ENCODE measurements around the gene TSPAN15.

Gene TSPAN15

DNA sequence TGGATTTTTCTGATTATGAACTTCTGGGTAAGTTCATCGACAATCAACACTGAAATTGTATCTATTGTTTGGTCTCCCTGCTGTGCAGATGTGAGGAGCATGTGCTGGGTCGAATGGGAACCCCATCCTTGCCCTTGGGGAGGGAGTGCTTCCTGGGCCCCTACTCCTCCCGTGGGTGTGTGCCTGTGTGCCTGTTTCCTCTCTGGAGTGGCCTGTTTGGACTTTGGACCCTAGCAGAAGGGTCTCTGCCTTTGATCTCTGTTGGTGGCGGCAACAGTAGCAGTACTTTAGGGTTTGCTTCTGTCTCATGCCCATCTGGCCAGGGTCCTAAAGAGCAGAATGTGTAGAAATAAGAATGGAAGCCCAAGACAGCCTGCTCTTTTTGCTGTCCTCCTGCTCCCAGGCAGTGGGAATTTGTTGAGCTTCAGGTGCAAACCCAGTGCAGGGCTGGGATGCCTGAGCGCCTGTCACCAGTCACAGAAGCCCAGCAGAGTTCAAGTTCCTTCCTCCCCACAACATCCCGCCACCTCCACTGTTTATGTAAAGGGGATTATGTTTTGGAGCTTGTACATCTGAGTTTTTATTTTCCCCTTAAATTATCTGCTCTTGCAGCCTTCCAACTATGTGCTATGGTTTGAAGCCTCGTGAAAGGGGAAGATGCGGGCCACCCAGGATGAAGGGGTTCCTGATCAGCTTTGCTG is 33.1 kb upstream of the TSPAN15 start:
- DNase-seq, result no peak

DNA sequence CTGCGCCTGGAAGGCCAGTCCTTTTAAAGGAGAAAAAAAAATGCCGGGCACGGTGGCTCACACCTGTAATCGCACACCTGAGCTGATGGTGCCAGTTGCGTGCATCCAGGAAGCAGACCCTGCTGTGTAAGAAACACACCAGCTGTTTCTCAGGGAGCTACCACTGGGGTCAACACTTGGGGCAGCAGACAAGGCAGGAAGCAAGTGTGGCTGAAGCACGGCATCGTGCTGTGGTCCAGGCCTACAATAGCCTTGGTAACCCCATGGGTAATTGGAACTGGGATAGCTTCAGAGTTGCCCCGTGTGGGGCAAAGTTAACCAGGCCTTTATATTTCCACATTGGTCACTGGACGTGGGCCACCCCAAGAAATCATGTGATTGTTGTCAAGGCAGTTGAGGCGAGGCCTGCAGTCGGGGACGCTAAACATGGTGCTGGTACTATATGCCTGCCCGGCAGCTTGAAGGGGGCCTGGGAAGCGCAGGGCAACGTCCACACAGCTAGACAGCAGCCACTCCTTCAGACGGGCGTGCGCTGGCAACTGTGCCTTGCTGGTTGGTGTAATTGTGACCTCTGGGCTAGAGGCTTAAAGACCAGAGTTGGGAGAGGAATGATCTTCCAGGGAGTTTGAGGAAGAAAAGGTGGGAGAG is 32.0 kb upstream of the TSPAN15 start:
- DNase-seq, result no peak

DNA sequence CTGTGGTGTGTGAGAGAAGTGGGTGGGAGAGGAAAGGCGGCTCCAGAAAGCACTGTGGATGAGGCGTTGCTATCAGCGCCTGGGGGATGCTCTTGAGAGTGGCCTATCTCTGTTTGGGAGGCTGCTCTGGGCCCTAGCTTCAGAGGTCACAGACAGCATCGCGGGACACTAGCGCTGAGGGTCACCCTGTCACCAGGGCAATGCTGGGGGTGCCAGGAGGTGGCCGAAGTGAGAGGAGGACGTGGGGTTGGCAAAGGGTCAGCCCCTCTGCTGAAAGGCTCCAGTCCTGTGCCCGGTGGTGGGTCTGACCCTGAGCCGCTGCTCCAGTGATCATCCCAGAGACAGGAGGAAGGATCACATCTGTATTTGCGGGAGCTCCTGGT is 31.5 kb upstream of the TSPAN15 start:
- no peak for DNase-seq

DNA sequence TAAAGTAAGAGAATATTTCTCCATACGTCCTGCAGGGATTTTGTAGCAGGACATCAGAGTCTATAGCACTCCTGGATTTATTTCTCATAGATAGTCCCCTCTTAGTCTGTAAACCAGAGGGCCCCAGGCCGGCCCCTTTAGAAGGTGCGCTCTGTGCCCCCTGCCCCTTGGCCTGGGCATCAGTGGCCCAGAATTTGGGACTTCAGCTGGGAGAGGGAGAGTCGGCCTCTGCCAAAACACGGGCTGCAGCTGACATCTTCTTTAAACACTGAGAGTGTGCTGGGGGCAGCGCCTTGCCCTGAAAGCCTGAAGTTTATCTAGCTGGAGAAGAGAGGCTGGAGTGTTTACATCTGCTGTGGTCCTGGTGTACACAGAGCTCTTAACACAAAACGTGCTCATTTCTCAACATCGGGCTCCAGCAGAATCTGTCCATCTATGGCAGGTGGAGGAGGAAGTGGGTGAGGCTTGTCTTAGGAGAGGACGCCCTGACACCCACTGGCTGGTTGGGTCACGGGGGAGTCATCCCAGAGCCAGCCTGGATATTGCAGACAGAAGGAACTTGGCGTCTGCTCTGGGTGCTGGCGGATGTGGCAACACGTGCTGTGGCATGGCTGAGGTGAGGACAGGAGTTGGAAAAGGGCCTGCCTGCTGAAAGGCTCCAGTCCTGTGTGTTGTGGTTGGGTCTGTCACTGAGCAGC is 29.5 kb upstream of the TSPAN15 start:
- no peak for DNase-seq

DNA sequence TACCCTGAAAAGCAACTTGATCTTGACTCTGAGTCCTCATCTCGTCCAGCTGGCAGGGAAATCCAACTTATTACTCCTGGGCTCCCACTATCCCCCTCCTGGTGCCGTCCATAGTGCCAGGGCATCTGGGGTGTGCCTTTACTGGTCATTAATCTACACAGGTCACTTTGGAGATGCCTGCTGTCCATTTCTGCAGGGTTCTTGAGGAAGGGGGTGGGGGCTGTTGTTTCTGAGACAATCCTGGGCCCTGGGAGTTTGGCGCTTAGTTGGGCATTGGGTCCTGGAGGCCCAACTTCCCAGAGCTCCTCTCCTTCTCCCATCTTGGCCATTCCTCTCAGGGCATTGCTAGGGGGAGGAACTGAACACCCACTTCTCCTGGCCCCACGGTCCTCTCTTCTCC is 28.6 kb upstream of the TSPAN15 start:
- no peak for DNase-seq

DNA sequence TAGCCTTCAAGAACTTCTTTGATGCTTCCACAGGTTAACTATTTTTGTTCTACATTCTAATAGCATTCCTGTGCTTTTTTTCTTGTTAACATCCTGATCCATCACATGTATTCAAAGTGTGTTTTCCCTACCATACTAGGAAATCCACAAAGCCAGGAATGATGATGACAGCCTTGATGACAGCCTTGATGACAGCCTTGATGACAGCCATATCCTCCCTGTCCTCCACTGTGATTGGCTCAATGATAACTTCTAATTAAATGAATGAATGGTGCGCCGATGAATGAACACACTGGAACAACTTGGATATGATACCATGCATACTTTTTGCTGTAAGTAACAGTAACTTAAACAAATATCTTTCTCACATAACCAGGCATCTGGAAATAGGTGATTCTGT is 26.2 kb upstream of the TSPAN15 start:
- DNase-seq, result no peak

DNA sequence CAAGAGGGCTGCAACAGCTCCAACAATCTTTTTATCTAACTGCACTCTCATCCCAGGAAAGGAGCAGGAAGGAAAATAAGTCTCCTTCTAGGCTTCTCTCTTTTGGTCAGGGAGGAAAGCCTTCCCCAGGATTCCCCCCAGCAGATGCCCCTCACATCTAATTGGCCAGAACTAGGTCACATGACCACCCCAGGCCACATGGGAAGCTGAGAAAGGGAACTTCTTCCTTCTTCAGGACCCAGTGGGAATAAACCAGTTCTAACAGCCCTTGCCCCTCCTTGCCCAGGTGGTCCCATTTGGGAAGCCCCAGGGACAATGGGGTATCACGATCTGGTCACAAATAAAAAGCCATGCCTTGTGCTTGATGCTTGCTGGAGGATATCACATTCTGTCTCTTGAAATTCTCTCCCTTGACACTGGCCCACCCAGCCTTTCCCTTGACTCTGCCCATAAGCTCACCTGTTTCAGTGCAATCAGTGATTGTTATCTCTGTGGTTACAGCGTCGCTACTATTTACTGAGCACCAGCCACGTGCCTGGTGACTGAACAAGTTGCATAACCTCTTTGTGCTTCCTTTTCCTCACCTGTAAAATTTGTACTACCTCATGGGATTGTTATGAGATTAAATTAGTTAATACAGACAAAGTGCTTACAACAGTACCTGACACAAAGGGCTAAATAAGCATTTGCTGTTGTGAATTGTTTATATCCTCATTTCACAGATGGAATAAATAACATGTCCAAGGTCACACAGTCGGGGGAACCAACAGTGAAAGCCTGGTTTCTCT is 25.6 kb upstream of the TSPAN15 start:
- DNase-seq, result no peak

DNA sequence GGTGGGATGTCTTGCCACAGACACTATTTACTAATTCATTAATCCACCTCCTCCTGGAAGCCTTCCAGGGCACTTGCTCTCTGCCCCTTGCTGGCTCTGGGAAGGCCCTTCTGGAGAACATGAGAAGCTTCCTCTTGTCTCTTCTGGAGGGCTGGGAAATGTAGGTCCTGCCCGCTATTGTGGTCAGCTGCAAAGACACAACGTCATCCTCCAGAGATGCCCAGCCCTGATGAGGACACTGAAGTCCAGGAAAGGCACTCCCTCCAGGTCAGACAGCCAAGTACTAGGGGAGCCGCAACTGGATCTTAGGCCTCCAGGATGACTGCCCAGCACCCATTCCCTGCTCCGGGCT is 24.9 kb upstream of the TSPAN15 start:
- DNase-seq, result no peak

DNA sequence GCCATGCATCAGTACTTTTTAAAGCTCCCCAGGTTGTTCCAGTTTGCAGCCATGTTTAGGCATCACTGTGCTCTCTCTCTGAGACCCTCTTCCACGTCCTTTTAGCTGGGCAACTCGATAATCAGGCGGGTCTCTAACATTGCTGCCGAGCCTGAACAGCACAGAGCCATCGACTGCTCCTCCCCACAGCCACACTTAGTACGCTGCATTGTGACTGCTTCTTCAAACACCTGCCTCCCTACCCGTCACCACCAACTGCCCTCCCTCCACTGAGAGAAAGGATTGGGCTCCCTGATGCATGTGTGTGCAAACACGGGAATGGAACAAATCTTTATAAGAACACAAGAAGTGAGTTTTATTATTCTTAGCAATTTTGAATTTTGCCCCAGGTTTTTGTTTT is 23.1 kb upstream of the TSPAN15 start:
- DNase-seq, result no peak

DNA sequence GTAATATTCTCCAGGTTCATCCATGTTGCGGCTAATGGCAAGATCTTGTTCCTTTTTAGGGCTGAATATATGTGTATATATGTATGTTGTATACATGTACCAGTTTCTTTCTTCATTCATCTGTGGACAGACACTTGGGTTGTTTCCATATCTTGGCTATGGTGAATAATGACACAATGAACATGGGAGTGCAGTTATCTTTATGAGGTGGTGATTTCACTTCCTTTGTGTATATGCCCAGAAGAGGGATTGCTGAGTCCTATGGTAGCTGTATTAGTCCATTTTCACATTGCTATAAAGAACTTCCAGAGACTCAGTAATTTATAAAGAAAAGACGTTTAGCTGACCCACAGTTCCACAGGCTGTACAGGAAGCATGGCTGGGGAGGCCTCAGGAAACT is 17.1 kb upstream of the TSPAN15 start:
- no peak for DNase-seq

DNA sequence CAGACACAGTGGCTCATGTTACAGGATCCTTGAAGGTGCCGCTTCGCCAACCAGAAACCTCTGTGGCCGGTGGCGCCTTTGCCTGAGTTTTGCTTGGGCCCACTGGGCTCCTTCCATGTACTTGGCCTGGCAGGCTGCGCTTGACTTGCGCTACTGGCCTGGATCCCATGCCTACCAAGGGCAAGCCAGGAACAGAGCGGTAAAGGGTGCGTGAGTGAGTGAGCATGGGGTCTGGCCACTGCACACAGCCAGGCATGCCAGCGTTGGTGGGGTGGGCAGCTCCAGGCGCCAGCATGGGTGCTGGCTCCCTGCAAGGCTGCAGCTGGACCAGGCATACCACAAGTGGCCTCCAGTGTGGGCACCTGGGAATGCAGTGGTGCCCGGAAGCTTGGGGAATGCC is 16.3 kb upstream of the TSPAN15 start:
- no peak for DNase-seq

DNA sequence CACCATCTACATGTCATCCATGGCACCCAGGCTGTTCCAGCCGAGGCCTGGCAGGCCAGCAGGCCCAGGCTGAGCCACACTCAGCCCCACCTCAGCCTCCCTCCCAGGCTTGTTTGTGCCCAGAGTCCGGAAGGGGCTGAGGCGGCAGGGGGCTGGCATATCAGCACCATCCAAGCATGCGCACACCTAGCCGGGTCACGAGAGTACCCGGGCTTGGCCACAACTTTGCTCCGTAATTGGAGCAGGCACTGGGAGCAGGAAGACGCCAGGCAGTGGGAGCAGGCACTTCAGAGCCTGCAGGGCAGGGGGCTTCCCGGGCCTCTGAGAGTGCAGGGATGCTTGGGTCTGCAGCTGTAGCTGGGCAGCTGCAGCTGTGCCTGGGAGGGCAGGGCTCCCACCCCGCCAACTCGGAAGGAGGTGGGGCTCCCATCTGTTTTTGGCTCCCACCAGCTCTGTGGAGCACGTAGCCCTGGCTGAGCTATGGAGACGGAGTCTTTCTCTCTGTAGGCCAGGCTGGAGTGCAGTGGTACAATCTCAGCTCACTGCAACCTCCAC is 15.2 kb upstream of the TSPAN15 start:
- no peak for DNase-seq

DNA sequence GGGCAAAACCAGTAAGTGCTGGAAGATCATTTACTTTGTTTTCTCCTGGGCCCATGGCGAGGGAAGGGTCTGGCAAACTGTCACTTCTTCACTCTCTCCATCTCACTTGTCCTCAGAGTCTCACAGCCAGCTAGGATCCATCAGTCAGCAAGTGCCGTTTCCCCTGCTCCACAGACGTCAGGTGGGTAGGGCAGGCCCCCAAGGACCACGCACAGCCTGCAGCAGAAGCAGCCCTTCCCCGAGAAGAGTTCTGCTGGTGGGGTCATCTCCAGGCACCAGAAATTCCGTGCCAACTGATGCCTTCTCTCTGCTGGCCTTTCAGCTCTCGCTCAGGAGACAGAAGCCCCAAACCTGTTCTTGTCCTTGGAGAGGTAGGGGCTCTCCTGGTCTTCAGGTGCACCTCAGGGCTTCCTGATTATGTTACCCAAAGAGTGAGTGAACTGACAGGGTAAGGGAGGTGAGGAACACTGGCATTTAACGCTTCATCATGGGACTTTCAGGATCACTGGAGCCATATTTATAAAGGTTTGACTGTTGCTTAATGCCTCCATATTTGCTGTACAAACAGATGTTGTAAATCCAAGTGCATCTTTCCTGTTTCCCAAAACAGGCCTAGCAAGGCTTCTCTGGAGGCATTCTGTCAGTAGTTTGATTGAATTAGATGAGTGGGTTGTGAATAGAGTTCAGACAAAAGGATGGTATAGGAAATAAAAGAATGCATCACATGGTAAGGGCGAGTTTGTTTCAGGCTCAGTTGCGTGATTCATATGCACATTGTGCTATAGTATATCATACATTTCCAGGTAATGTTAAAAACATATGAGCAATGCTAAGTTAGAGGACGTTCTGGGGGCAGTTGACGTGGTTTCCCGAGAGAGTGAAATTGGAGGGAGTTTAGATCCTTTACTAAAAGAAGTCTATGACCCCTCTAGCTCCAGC is 13.7 kb upstream of the TSPAN15 start:
- no peak for DNase-seq

DNA sequence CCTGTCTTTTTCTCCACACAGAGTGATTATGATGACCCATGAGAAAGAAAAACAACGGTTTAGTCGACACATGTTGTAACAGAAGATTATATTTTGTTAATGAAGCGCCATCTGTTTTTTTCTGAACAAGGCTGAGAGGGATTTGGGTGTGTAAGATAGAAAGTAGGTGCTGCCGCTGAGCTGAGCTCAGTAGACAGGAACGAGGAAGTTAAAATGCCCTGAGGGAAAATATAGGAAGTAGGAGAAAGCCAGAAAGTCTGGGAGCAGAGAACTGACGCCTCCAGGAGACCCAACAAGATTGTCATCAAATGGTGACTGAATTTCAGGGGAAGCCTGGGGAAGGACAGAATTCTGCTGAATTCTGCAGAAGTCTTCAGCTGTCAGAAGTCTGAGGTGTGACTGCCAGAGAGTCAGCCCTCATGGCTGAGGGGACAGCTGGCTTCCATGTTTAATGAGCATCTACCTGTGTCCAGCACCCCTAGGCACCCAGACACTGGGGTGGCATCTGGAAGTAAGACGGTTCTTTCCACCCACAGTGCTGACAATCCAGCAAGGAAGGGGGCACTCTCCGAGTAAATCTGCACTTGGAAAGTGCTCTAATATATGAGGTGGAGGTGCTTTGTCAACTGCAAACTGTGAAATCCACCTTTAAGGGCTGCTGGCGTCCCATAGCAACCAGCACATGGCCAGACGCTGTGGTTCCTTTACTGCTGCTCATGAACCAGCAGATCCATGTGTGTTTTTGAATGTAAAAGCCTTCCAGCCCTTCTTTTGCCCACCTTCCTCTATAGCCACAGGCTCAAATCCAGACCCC is 12.5 kb upstream of the TSPAN15 start:
- no peak for DNase-seq

DNA sequence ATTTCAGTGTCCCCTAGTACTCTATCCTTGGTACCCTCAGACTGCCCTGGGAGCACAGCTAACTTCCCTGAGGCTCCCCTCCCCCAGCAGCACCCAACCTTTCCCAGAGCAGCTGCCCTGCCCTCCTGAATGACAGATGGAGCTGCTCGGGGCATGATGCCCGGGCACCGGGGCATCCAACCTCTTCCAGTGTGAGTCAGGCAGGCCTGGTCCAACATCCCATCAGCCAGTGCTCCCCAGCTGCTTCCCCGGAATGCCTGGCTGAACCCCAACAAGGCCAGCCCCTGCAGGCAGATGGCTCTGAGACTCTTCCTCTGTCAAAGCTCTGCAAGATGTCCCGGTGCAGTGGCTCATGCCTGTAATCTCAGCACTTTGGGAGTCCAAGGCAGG is 11.9 kb upstream of the TSPAN15 start:
- DNase-seq, result no peak

DNA sequence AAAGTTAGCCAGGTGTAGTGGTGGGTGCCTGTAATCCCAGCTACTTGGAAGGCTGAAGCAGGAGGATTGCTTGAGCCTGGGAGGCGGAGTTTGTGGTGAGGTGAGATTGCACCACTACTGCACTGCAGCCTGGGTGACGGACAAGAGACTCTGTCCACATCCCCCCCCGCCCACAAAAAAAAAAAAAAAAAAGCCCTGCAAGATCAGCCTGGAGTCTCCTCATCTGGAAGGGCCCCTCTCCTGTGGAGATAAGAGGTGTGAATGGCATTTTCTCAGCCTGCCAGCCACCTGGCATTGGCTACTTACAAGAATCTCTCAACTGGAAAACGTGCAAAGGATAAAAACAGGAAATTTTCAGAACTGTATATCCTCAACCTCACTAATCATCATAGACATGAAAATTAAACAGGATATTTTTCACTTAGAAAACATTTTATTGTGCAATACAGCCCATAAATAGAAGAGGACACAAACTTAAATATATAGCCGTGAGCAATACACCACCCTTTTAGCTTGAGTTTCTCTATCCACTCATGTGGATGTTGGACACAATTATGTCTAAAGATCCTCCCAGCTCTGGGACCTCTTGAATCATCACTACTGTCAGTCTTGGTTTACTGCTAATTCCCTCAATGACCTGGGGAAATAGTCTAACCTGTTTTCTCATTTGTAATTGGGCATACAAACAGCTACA is 11.3 kb upstream of the TSPAN15 start:
- DNase-seq, result no peak

DNA sequence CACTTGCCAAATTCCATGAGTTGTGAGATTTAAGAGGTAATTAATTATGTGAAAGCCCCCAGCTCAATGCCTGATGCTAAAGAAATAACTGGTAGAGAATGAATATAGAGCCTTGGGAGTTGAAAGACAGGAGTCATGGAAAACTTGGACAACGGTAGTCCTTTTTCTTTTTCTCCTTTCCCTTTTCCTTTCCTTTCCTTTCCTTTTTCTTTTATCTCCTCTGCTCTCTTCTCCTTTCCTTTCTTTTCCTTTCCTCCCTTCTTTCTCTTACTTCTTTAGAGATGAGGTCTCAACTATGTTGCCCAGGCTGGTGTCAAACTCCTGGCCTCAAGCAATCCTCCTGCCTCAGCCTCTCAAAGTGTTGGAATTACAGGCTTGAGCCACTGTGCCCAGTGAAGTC is 7.9 kb upstream of the TSPAN15 start:
- no peak for DNase-seq

DNA sequence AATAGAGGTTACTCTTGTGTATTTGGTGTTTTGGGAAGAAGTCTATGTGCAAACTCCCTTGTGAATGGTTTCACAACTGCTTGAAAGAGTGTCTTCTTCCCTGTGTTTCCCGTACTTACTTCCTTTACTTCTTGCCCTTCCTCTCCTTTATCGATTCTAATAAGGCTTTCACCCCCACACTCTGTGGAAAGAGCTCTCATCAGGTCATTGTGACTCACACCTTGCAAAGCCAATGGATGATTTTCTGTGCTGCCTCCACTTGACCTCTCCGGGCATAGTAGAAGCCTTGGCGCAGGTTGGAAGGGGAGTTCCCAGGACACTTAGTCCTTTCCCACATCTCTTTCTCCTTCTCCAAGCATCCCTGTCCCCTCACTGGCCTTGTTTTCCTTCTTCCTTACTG is 6.2 kb upstream of the TSPAN15 start:
- DNase-seq, result no peak

DNA sequence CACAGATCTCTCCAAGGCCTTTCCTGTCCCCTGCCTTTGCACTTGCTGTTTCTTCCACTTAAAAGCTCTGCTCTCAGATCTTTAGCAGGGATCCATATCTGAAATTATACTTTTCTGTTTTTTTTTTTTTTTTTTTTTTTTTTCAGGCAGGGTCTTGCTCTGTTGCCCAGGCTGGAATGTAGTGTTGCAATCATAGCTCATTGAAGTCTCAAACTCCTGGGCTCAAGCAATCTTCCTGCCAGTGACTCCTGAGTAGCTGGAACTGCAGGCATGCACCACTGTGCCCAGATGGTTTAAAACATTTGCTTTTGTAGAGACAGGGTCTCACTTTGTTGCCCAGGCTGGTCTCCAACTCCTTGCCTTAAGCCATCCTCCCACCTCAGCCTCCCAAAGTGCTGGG is 5.0 kb upstream of the TSPAN15 start:
- DNase-seq, result no peak

DNA sequence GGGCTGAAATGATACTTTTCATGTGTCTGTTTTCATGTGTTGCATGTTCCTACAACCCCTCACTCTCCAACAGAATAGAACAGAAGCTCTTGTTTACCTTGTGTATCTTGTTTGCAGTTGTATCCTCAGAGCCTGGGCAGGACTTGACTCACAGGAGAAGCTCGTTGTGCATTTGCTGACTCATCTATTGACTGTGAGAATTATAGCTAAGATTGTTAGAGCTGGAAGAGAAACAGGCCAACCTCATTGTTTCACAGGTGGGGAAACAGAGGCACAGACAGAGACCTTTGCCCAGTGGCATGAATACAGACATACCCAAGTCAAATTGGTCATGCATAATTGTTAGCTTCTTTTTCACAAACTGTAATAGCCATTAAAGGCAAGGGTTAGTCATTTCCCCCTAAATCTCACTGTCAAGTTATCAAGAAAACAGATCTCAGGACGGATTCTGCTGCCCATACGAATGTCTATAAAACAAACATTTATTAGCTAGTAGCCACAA is 4.6 kb upstream of the TSPAN15 start:
- DNase-seq, result no peak

DNA sequence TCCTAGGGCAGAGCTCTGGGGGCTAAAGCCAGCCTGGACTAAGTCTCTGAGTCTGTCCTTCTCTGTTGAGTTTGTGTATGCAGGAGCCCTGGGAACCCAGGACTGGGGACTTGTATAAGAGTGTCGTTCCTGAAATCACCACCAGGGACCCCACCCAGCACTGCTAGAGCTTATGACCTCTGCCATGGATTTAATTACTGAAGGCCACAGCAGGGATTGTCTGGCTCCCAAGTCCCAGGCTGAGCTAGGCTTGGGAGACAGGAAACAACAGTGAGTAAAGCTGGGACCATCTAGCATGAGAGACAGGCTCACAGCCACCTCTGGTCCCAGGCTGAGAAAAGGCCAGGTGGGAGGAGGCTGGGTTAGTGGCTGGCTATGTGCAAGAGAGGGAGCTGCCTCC is 1.4 kb upstream of the TSPAN15 start:
- no peak for DNase-seq
